H1 (cell line): Measurements from ENCODE around the gene FIGNL2. TPM values are rescaled to one million over a fixed set of nuclear protein-coding genes. Genes with fewer than 3 reads are reported as not detected.

Source experiments
- CTCF ChIA-PET: fragments of 300-600 bp; sonication (Branson Sonifier 250); formaldehyde crosslinking; loops from one replicate; lab custom pipeline; 2021; ENCODE audit not compliant: partially characterized antibody; lab: Charles Lee
- POLR2A ChIA-PET: fragments of 300-600 bp; sonication (Branson Sonifier 250); formaldehyde crosslinking; loops from one replicate; lab custom pipeline; 2021; ENCODE audit warnings: inconsistent platforms; ENCODE audit not compliant: partially characterized antibody; lab: Charles Lee
- DNase-seq, 2 experiments: peaks; one replicate each; pipeline versions ENCODE4 v3.0.0 to v3.0.0-alpha.2; 2010 to 2022; ENCODE audit warnings: low spot score in 2 of 2, low read depth in 1 of 2, mixed read lengths in 1 of 2
- FAIRE-seq: peaks from 2 replicates; lab custom pipeline; 2011; peaks lifted over from hg19 to GRCh38; lab: Jason Lieb, UNC
- H2AFZ ChIP-seq: 2 replicates; pipeline ENCODE4 v1.8.1; 2012; ENCODE audit warnings: low read length, inconsistent platforms
- H2AK5ac ChIP-seq: 2 replicates; pipeline ENCODE4 v1.6.1; 2013; ENCODE audit warnings: low read depth, low read length
- H2BK120ac ChIP-seq: replicated peaks from 2 replicates; pipeline ENCODE3; 2013; ENCODE audit warnings: low read depth, low read length, inconsistent platforms
- H2BK12ac ChIP-seq: 2 replicates; pipeline ENCODE4 v1.6.1; 2013; ENCODE audit warnings: low read depth, low read length
- H2BK15ac ChIP-seq: 2 replicates; pipeline ENCODE4 v1.6.1; 2013; ENCODE audit warnings: low read length
- H2BK20ac ChIP-seq: 2 replicates; pipeline ENCODE4 v1.6.1; 2013; ENCODE audit warnings: low read length
- H2BK5ac ChIP-seq: 2 replicates; pipeline ENCODE4 v1.6.1; 2013; ENCODE audit warnings: low read depth, low read length
- H3K14ac ChIP-seq: 2 replicates; pipeline ENCODE4 v1.6.1; 2013; ENCODE audit warnings: inconsistent platforms; ENCODE audit not compliant: insufficient read length
- H3K18ac ChIP-seq: 2 replicates; pipeline ENCODE4 v1.6.1; 2013; ENCODE audit warnings: low read length; ENCODE audit errors: extremely low read depth
- H3K23ac ChIP-seq: 2 replicates; pipeline ENCODE4 v1.6.1; 2013; ENCODE audit warnings: inconsistent platforms; ENCODE audit not compliant: insufficient read length
- H3K23me2 ChIP-seq: 2 replicates; pipeline ENCODE4 v1.6.1; 2013; ENCODE audit warnings: low read depth, low read length
- H3K27ac ChIP-seq: 2 replicates; pipeline ENCODE4 v1.6.1; 2011; ENCODE audit warnings: low read depth, low read length, inconsistent platforms
- H3K27me3 ChIP-seq, 4 experiments: replicated peaks in 1 of 4; 1 replicate in 1 of 4; 2 replicates in 3 of 4; pipeline versions ENCODE4 v1.6.1 to v1.8.1; 2011 to 2013; ENCODE audit warnings: low read length in 3 of 4, mild to moderate bottlenecking in 3 of 4, inconsistent platforms in 2 of 4, mixed read lengths in 2 of 4, moderate library complexity in 1 of 4; ENCODE audit not compliant: control insufficient read depth in 3 of 4, insufficient read depth in 3 of 4; ENCODE audit errors: extremely low read depth in 1 of 4
- H3K36me3 ChIP-seq, 4 experiments: 2 replicates each; pipeline versions ENCODE4 v1.6.1 to v1.8.1; 2011 to 2013; ENCODE audit warnings: mild to moderate bottlenecking in 4 of 4, low read length in 3 of 4, moderate library complexity in 2 of 4, control low read depth in 1 of 4, inconsistent platforms in 1 of 4; ENCODE audit not compliant: insufficient read depth in 4 of 4, control insufficient read depth in 2 of 4
- H3K4ac ChIP-seq: replicated peaks from 2 replicates; pipeline ENCODE3; 2013; ENCODE audit warnings: low read length, low read depth, mixed read lengths, inconsistent platforms; ENCODE audit not compliant: insufficient read length
- H3K4me1 ChIP-seq, 4 experiments: replicated peaks in 1 of 4; 1 replicate in 1 of 4; 2 replicates in 3 of 4; pipeline versions ENCODE4 v1.6.1 to v1.8.1; 2011 to 2013; ENCODE audit warnings: low read length in 3 of 4, inconsistent platforms in 2 of 4, mixed read lengths in 1 of 4; ENCODE audit not compliant: insufficient read depth in 4 of 4, control insufficient read depth in 3 of 4
- H3K4me2 ChIP-seq, 2 experiments: 2 replicates each; pipeline versions ENCODE4 v1.6.1 to v1.8.1; 2011 to 2013; ENCODE audit warnings: low read depth in 2 of 2, low read length in 2 of 2, control low read depth in 1 of 2, inconsistent platforms in 1 of 2, mild to moderate bottlenecking in 1 of 2; ENCODE audit not compliant: insufficient read depth in 1 of 2
- H3K4me3 ChIP-seq, 4 experiments: fragments of 200-600, 300-600 bp in 1 of 4; sonication (generic), shearing (Covaris generic), sonication (Bioruptor Twin) in 1 of 4; 2 replicates each; pipeline versions ENCODE4 v1.5.1 to v1.8.1; 2011 to 2016; ENCODE audit warnings: low read length in 4 of 4, low read depth in 3 of 4, control low read depth in 2 of 4, inconsistent platforms in 2 of 4, mild to moderate bottlenecking in 2 of 4, mixed read lengths in 1 of 4, moderate library complexity in 1 of 4; ENCODE audit not compliant: insufficient read depth in 2 of 4; ENCODE audit errors: extremely low read depth in 1 of 4
- H3K56ac ChIP-seq: replicated peaks from 2 replicates; pipeline ENCODE3; 2013; ENCODE audit warnings: low read depth, mild to moderate bottlenecking, mixed read lengths, low read length, inconsistent platforms; ENCODE audit not compliant: insufficient read length
- H3K79me1 ChIP-seq: 2 replicates; pipeline ENCODE4 v1.6.1; 2013; ENCODE audit warnings: low read depth, low read length, control low read depth
- H3K79me2 ChIP-seq, 2 experiments: 2 replicates each; pipeline versions ENCODE4 v1.6.1 to v1.8.1; 2012 to 2013; ENCODE audit warnings: low read length in 2 of 2, mild to moderate bottlenecking in 2 of 2, inconsistent platforms in 1 of 2; ENCODE audit not compliant: insufficient read depth in 2 of 2, control insufficient read depth in 1 of 2
- H3K9ac ChIP-seq, 4 experiments: replicated peaks in 1 of 4; 1 replicate in 1 of 4; 2 replicates in 3 of 4; pipeline versions ENCODE4 v1.6.1 to v1.8.1; 2011 to 2013; ENCODE audit warnings: low read depth in 3 of 4, low read length in 3 of 4, control low read depth in 2 of 4, mild to moderate bottlenecking in 2 of 4, moderate library complexity in 2 of 4, inconsistent platforms in 1 of 4; ENCODE audit errors: extremely low read depth in 1 of 4
- H3K9me3 ChIP-seq, 2 experiments: 2 replicates each; pipeline versions ENCODE4 v1.6.1 to v1.8.1; 2012 to 2013; ENCODE audit warnings: mild to moderate bottlenecking in 2 of 2, moderate library complexity in 2 of 2, control low read depth in 1 of 2, inconsistent platforms in 1 of 2, low read depth in 1 of 2, low read length in 1 of 2, mixed read lengths in 1 of 2; ENCODE audit not compliant: insufficient read depth in 2 of 2
- H4K20me1 ChIP-seq, 2 experiments: replicated peaks in 1 of 2; 2 replicates each; pipeline versions ENCODE3 to v1.8.1; 2011 to 2013; ENCODE audit warnings: inconsistent platforms in 2 of 2, low read length in 2 of 2, mild to moderate bottlenecking in 1 of 2; ENCODE audit not compliant: insufficient read depth in 2 of 2, control insufficient read depth in 1 of 2
- H4K5ac ChIP-seq: 2 replicates; pipeline ENCODE4 v1.6.1; 2013; ENCODE audit warnings: low read length, low read depth, mixed read lengths, inconsistent platforms; ENCODE audit not compliant: insufficient read length
- H4K8ac ChIP-seq: 2 replicates; pipeline ENCODE4 v1.8.0; 2013; ENCODE audit warnings: mild to moderate bottlenecking, moderate library complexity, low read length, inconsistent platforms; ENCODE audit not compliant: insufficient read depth; ENCODE audit errors: extremely low read depth
- H4K91ac ChIP-seq: replicated peaks from 2 replicates; pipeline ENCODE3; 2013; ENCODE audit warnings: low read length, mixed read lengths, inconsistent platforms; ENCODE audit not compliant: insufficient read length
- BACH1 ChIP-seq: IDR thresholded peaks from 2 replicates; pipeline ENCODE4 v1.6.1; 2012; ENCODE audit warnings: low read length, improper control_type of control experiment
- BRCA1 ChIP-seq: IDR thresholded peaks from 2 replicates; pipeline ENCODE4 v1.6.1; 2012; ENCODE audit warnings: low read depth, low read length, improper control_type of control experiment
- CHD2 ChIP-seq: IDR thresholded peaks from 2 replicates; pipeline ENCODE4 v1.6.1; 2012; ENCODE audit warnings: low read length, improper control_type of control experiment
- FOSL1 ChIP-seq: IDR thresholded peaks from 2 replicates; pipeline ENCODE4 v1.6.1; 2011; ENCODE audit warnings: mild to moderate bottlenecking, low read depth, low read length, moderate library complexity; ENCODE audit not compliant: insufficient read depth
- RXRA ChIP-seq: IDR thresholded peaks from 2 replicates; pipeline ENCODE4 v1.6.1; 2011; ENCODE audit warnings: low read depth, mild to moderate bottlenecking, low read length, moderate library complexity; ENCODE audit not compliant: insufficient read depth
- SAP30 ChIP-seq: fragments of 300-600 bp; sonication (generic); IDR thresholded peaks from 2 replicates; pipeline ENCODE4 v1.7.1; 2012; ENCODE audit warnings: low read length, moderate library complexity, mild to moderate bottlenecking, inconsistent platforms; ENCODE audit not compliant: insufficient read depth, insufficient replicate concordance
- SIRT6 ChIP-seq: IDR thresholded peaks from one replicate; pipeline ENCODE4 v1.7.1; 2012; ENCODE audit warnings: low read length, inconsistent platforms
- SP2 ChIP-seq: IDR thresholded peaks from 2 replicates; pipeline ENCODE4 v1.6.1; 2012; ENCODE audit warnings: mild to moderate bottlenecking, low read length, inconsistent platforms
- WGBS, 2 experiments: shearing (Covaris generic) in 1 of 2; methylation state at CpG; one replicate each; pipeline versions ENCODE4 v1.1.6 to v1.1.7; 2013 to 2015; ENCODE audit warnings: low lambda C conversion rate in 2 of 2, mixed read lengths in 2 of 2, inconsistent platforms in 1 of 2, low coverage in 1 of 2, missing lambda C conversion rate in 1 of 2; ENCODE audit not compliant: insufficient replicate concordance in 2 of 2, insufficient coverage in 1 of 2, insufficient read length in 1 of 2; ENCODE audit errors: extremely low coverage in 1 of 2, missing lambda C conversion rate in 1 of 2; 5-methylcytosine and 5-hydroxymethylcytosine counted together
- polyA plus RNA-seq, 7 experiments: library from polyadenylated mRNA; depleted of rRNA in 3 of 7; stranded (reverse) in 5 of 7; unstranded in 2 of 7; fragments of >200 nt in 5 of 7; fragments of 200-250 nt in 2 of 7; gene quantifications; 1 replicate in 5 of 7; 2 replicates in 1 of 7; 4 replicates in 1 of 7; pipeline versions ENCODE4 v1.2.1 to v1.2.3, GENCODE V29; 2011 to 2013; ENCODE audit warnings: missing spikeins in 2 of 7, mixed read lengths in 2 of 7
- total RNA-seq: library from RNA; stranded (reverse); fragmentation: NEBNext Ultra II Directional; extraction: Animal tissue kit (Norgen Biotek cat#: 25700); gene quantifications from 2 replicates; pipeline ENCODE4 v1.2.1, GENCODE V29; 2021
- TF ChIP-seq, protein P1 (sequence below): IDR thresholded peaks from 2 replicates; pipeline ENCODE4 v1.6.1; 2011; ENCODE audit warnings: low read depth, mild to moderate bottlenecking, low read length; ENCODE audit not compliant: insufficient read depth

The FIGNL2 gene
- total and polyA plus RNA-seq, 2 of the 8 experiments (the other 6 are each of a cell fraction or from before 2014, with no cell fraction given): 6.5 to 7.1 TPM

DNA sequence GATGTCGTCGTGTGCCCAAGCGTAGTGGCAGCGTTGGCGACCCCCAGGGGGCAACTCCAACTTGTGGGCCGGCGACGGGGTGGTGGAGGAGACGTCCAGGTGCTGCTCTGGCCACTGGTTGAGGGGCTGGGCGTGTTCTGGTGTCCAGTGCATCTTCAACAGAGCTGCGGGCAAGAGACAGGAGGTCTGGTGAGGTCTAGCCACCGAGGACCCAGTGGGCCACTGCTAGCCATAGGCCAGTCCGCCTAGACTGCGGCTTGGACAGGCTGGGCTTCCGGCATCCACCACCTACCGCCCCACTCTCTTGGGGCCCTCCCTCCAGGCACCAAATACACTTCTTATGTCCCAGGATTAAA lies 26.3 kb downstream of the FIGNL2 start:
- no peak overlapping the region for H3K18ac ChIP-seq
- peaks cover 0 to 9% of the 10 kb centered on the region in 2 experiments for H4K20me1 ChIP-seq
- no peak overlapping the region for H2AK5ac ChIP-seq
- peaks cover 0 to 15% (median 9%) of the 10 kb centered on the region in 4 experiments; a peak in 6 of 7 replicates for H3K4me1 ChIP-seq
- H3K4ac ChIP-seq: peak overlapping the region; percentile 23
- no peak overlapping the region for H2BK120ac ChIP-seq
- H2AFZ ChIP-seq: no peak overlapping the region
- H3K14ac ChIP-seq: no peak overlapping the region
- peaks cover 0 to 21% (median 18%) of the 10 kb centered on the region in 4 experiments; a peak in 5 of 7 replicates for H3K27me3 ChIP-seq
- H2BK5ac ChIP-seq: no peak overlapping the region
- H3K23ac ChIP-seq: no peak overlapping the region
- TF ChIP-seq SAP30 (no peak), FOSL1 (no peak), BRCA1 (no peak), BACH1 (no peak), SIRT6 (no peak), RXRA (no peak), SP2 (no peak), CHD2 (no peak)
- TF ChIP-seq, protein P1, sequence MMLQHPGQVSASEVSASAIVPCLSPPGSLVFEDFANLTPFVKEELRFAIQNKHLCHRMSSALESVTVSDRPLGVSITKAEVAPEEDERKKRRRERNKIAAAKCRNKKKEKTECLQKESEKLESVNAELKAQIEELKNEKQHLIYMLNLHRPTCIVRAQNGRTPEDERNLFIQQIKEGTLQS: no peak
- no peak overlapping the region for H4K5ac ChIP-seq
- no peak overlapping the region; a peak in 1 of 7 replicates for H3K9ac ChIP-seq
- H3K4me3 ChIP-seq: peak overlapping the region; percentile 28 to 76 (median 48); a peak in 7 of 8 replicates
- H2BK12ac ChIP-seq: no peak overlapping the region
- no peak overlapping the region for H2BK15ac ChIP-seq
- H4K91ac ChIP-seq: no peak overlapping the region
- peak overlapping the region; percentile 60; the same call in 1 of the 2 replicates for H4K8ac ChIP-seq
- no peak overlapping the region for H2BK20ac ChIP-seq
- no peaks in the 10 kb centered on the region for H3K9me3 ChIP-seq
- peak overlapping the region; percentile 73 to 93 for H3K4me2 ChIP-seq
- WGBS, 2 experiments: 77% methylated on average over 16 of the region's 16 CpGs; no CpG with 5 or more reads in 1 of the 2 experiments
- ChIA-PET POLR2A (interaction anchor here (2.3 kb wide), 1 partner anchor 42 kb away, joined by 7 read pairs; no protein-coding TSS in a partner anchor), CTCF (interaction anchor here (1.0 to 5.3 kb wide), 12 partner anchors 8 to 401 kb away, joined by 3 to 106 read pairs (median 22); partner anchors contain the start of gene SLC4A8)
- FAIRE-seq (no peak), DNase-seq (no peak)
- no peaks in the 10 kb centered on the region; a peak in 1 of 8 replicates for H3K36me3 ChIP-seq
- H3K27ac ChIP-seq: no peak overlapping the region
- H3K79me2 ChIP-seq: no peaks in the 10 kb centered on the region
- peaks cover 10% of the 10 kb centered on the region; the same call in 1 of the 2 replicates for H3K23me2 ChIP-seq
- no peak overlapping the region for H3K56ac ChIP-seq
- H3K79me1 ChIP-seq: no peaks in the 10 kb centered on the region; the same call in 1 of the 2 replicates
